Neural crest cell (in vitro differentiated cells): ENCODE results near the gene NUP210L. TPM values are rescaled to one million over a fixed set of nuclear protein-coding genes. Genes with fewer than 3 reads are reported as not detected.

Source experiments
- DNase-seq: peaks from one replicate; pipeline ENCODE4 v3.0.0; 2021; ENCODE audit warnings: low read depth, mixed read lengths, low spot score
- H3K27ac Mint-ChIP-seq: one replicate; pipeline ENCODE4 v1.8.0; 2021; ENCODE audit warnings: mild to moderate bottlenecking, mixed read lengths; ENCODE audit not compliant: unreplicated experiment
- H3K27me3 Mint-ChIP-seq: 2 replicates; pipeline ENCODE4 v1.8.0; 2021; ENCODE audit warnings: low read depth, mild to moderate bottlenecking, mixed read lengths
- H3K36me3 Mint-ChIP-seq: 2 replicates; pipeline ENCODE4 v1.8.0; 2021; ENCODE audit warnings: low read depth, mild to moderate bottlenecking, mixed read lengths
- H3K4me1 Mint-ChIP-seq: 2 replicates; pipeline ENCODE4 v1.8.0; 2021; ENCODE audit warnings: mixed read lengths
- H3K4me3 Mint-ChIP-seq: one replicate; pipeline ENCODE4 v1.8.0; 2021; ENCODE audit warnings: mild to moderate bottlenecking, mixed read lengths
- H3K9me3 Mint-ChIP-seq: 2 replicates; pipeline ENCODE4 v1.8.0; 2021; ENCODE audit warnings: mixed read lengths
- total RNA-seq: library from RNA; stranded (reverse); gene quantifications from 2 replicates; pipeline ENCODE4 v1.2.1, GENCODE V29; 2021
- TF ChIP-seq, protein P1 (sequence below): fragments of 200-600 bp; sonication (generic); conservative IDR thresholded peaks from 2 replicates; pipeline ENCODE4 v1.5.0; 2021; ENCODE audit warnings: antibody characterized with exemption, mild to moderate bottlenecking

NUP210L gene
- total RNA-seq, 1 donor from 2014 or later = 0.05 TPM

DNA sequence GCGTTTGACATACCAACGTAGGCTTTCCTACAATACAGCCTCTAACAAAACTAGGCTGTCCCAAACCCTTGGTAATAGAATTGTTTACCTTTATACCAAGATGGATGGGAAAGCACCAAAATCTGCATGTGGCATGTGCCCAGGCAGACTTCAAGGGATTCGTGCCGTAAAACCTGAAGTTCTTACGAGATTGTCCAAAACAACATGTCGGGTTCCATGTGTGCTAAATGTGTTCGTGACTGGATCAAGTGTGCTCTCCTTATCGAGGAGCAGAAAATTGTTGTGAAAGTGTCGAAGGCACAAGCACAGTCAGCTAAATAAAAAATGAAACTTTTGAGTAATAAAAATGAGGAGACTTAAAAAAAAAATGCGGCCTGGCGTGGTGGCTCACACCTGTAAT, 159.2 kb downstream of the NUP210L start:
- H3K27me3 Mint-ChIP-seq = no peaks in the 10 kb centered on the region
- DNase-seq = no peak
- peaks cover 23% of the 10 kb centered on the region for H3K4me1 Mint-ChIP-seq
- no peak overlapping the region for H3K27ac Mint-ChIP-seq
- TF ChIP-seq, protein P1, sequence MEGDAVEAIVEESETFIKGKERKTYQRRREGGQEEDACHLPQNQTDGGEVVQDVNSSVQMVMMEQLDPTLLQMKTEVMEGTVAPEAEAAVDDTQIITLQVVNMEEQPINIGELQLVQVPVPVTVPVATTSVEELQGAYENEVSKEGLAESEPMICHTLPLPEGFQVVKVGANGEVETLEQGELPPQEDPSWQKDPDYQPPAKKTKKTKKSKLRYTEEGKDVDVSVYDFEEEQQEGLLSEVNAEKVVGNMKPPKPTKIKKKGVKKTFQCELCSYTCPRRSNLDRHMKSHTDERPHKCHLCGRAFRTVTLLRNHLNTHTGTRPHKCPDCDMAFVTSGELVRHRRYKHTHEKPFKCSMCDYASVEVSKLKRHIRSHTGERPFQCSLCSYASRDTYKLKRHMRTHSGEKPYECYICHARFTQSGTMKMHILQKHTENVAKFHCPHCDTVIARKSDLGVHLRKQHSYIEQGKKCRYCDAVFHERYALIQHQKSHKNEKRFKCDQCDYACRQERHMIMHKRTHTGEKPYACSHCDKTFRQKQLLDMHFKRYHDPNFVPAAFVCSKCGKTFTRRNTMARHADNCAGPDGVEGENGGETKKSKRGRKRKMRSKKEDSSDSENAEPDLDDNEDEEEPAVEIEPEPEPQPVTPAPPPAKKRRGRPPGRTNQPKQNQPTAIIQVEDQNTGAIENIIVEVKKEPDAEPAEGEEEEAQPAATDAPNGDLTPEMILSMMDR = no peak
- peak overlapping the region; percentile 75 for H3K4me3 Mint-ChIP-seq
- H3K9me3 Mint-ChIP-seq = peaks cover under 1% of the 10 kb centered on the region
- H3K36me3 Mint-ChIP-seq = peaks cover 24% of the 10 kb centered on the region

DNA sequence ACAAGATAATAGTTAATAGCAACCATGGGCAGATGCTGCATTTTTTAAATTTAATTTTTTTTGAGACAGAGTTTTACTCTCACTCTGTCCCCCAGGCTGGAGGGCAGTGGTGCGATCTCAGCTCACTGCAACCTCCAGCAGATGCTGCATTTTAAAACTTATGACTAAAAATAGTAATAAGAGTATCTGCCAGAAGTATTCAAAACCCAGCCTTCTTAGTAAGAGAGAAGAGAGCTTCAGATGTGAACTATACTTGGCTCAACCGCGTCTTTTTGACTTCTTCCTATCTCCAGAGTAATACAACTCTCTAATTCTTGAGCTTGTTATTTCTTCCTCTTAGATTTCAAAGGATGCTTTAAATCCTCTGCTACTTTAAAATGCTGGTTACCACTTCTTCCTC, 159.7 kb downstream of the NUP210L start:
- Mint-ChIP-seq H3K36me3 (peaks cover 28% of the 10 kb centered on the region), H3K4me1 (peaks cover 27% of the 10 kb centered on the region), H3K27me3 (no peaks in the 10 kb centered on the region), H3K4me3 (peak overlapping the region; percentile 75), H3K27ac (no peak overlapping the region), H3K9me3 (peaks cover 4% of the 10 kb centered on the region)
- TF ChIP-seq, protein P1 = no peak
- DNase-seq = no peak

DNA sequence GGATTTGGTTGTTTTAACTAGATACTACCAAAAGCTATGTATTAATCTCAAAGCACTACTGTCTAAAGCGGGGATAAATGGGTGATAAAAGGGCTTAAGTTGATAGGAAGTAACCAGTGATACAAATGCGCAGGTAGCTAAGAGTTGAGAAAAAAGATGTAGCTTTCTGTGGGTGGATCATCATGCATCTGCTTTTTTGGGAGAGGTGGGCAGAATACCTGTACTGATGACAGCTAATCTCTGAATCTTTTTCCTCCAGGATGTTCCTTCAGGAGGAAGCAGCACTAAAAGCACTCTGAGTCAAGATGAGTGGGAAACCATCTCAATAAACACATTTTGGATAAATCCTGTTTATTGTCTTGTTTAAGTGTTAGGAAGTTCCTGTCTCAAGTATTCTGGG, 163.1 kb downstream of the NUP210L start:
- peaks cover 34% of the 10 kb centered on the region for H3K4me1 Mint-ChIP-seq
- no peaks in the 10 kb centered on the region for H3K27me3 Mint-ChIP-seq
- no peak for DNase-seq
- H3K27ac Mint-ChIP-seq = peak overlapping the region; percentile 99
- TF ChIP-seq, protein P1 = no peak
- H3K9me3 Mint-ChIP-seq = peaks cover 4% of the 10 kb centered on the region
- peak overlapping the region; percentile 98 for H3K4me3 Mint-ChIP-seq
- peaks cover 28% of the 10 kb centered on the region for H3K36me3 Mint-ChIP-seq

DNA sequence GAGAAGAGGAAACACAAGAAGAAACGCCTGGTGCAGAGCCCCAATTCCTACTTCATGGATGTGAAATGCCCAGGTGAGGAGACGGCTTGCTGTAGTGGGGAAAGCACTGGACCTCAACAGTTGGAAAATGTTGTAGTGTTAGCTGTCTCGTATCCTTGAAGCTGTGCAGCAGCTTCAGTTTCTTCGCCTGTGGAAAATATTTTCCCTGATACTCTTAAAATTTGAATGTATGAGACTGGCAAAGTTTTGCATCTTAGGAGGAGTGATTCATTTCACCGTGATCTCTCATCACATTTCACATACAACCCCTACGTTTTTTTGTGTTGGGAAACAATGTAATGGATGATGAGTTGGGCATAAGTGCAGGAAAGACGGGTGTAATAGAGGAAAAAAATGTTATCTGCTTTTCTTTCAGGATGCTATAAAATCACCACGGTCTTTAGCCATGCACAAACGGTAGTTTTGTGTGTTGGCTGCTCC, 163.7 kb downstream of the NUP210L start:
- no peak for DNase-seq
- Mint-ChIP-seq H3K27ac (peak overlapping the region; percentile 99), H3K9me3 (peaks cover 4% of the 10 kb centered on the region), H3K27me3 (no peaks in the 10 kb centered on the region), H3K4me1 (peaks cover 40% of the 10 kb centered on the region), H3K4me3 (peak overlapping the region; percentile 98), H3K36me3 (peaks cover 28% of the 10 kb centered on the region)
- TF ChIP-seq, protein P1 = no peak

DNA sequence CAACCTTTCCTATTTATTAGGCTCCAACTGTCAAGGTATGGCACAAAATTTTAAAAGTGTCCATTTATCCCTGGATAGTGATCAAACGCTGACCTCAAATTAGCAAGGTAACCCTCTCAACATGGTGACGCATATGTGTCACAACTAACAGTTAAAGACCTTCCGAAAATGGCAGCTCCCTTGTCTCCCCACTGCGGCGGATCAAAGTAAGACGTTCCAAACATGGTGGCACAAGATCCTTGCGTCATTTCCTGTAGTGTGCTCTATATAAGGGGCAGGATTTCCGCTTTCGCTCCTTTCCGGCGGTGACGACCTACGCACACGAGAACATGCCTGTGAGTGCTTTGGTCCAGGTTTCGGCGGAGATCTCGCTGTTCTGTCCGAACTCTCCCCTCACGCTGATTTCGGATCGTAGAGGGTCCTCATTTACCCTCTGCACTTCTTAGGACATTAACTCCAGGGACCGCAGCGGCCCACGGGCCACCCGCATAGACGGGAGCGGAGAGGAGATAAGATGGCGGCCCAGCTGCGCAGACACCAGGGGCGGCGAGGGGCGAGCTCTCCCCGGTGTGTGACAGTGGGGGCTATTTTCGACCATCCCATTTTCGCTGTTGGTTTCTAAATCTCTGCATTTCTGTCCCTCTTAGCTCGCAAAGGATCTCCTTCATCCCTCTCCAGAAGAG, 164.3 kb downstream of the NUP210L start, which contains the start of gene RPS27:
Gene RPS27, plus strand, starts transcription at position 295 of the 683 bp plus-strand sequence. Its CDS starts 35 bp downstream, at position 330.
- peak; percentile 83 for DNase-seq
- Mint-ChIP-seq H3K27ac (peak within 1 kb of the TSS; percentile 99), H3K27me3 (no peaks in the 10 kb centered on the region), H3K9me3 (peaks cover 4% of the 10 kb centered on the region), H3K36me3 (peaks cover 26% of the 10 kb centered on the region), H3K4me3 (peak within 1 kb of the TSS; percentile 98), H3K4me1 (peaks cover 44% of the 10 kb centered on the region)
- TF ChIP-seq, protein P1 = no peak
